ENCODE data around the gene TPRX2. TPM values are rescaled to one million over a fixed set of nuclear protein-coding genes. Genes with fewer than 3 reads are reported as not detected.

The TPRX2 gene
- total RNA-seq, 1 donor from 2014 or later, result not detected

- no peaks in the 10 kb centered on the region for H3K9me3 Mint-ChIP-seq
- H3K27ac Mint-ChIP-seq, result peak overlapping the region; percentile 47
- no peak for TF ChIP-seq CTCF (IDR thresholded peaks at IDR 0.05; ENCODE audit: unreplicated experiment)
- H3K4me1 Mint-ChIP-seq, result peaks cover 6% of the 10 kb centered on the region
- H3K36me3 Mint-ChIP-seq, result no peaks in the 10 kb centered on the region
- no peaks in the 10 kb centered on the region for H3K27me3 Mint-ChIP-seq (ENCODE audit: low read depth)
- DNase-seq (ENCODE audit: low spot score in 2 of 2, unreplicated experiment in 2 of 2), result no peak
- no peak overlapping the region for H3K4me3 Mint-ChIP-seq
These were observed 19.1 kb upstream of the TPRX2 start for GRCh38 chr19:47839913-47840312.

DNA sequence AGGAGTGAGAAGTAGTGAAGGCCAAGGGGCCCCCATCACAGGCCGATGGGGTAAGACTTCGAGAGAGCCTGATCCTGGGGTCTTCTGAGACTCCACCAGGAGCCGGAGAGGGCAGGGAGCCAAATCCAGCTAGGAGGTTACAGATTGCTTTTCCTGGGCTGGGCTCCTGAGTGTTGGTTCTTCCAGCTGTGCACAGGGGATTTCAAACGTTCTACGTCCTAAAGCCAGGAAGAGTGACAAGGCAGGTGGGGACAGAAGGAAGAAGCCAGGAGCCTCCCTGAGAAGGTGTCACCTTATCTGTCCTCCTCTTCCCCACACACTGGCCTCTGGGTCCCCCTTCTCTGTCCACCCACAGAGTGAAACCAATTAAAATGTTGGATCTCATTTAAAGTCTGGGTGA lies 16.1 kb upstream of the TPRX2 start:
- H3K27ac Mint-ChIP-seq, result no peak overlapping the region
- H3K36me3 Mint-ChIP-seq, result no peaks in the 10 kb centered on the region
- H3K27me3 Mint-ChIP-seq (ENCODE audit: low read depth), result peaks cover 3% of the 10 kb centered on the region

DNA sequence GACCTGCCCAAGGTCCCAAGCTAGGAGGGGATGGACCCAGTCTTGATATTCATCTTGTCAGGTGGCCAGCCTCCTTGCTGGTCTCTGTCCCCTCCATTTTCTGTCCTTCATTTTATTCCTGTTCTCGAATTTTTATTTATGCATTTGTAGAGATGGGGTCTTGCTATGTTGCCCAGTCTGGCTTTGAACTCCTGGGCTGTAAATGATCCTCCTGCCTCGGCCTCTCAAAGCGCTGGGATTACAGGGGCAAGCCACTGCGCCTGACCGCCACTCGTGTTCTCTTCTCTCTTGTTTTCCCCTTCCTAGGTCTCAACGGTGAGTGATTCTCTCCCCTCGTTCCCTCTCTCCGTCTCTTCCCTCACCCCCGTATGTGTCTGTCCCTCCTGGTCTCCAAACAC lies 10.6 kb upstream of the TPRX2 start:
- H3K4me1 Mint-ChIP-seq, result peaks cover 11% of the 10 kb centered on the region
- peak overlapping the region; percentile 43 for H3K4me3 Mint-ChIP-seq
- H3K27ac Mint-ChIP-seq, result no peak overlapping the region
- H3K9me3 Mint-ChIP-seq, result no peaks in the 10 kb centered on the region
- H3K27me3 Mint-ChIP-seq (ENCODE audit: low read depth), result peaks cover 33% of the 10 kb centered on the region
- DNase-seq (ENCODE audit: low spot score in 2 of 2, unreplicated experiment in 2 of 2), result no peak
- no peaks in the 10 kb centered on the region for H3K36me3 Mint-ChIP-seq
- no peak for TF ChIP-seq CTCF (IDR thresholded peaks at IDR 0.05; ENCODE audit: unreplicated experiment)

More for the DNA sequence above, 16.1 kb upstream of the TPRX2 start:
- H3K4me3 Mint-ChIP-seq, result no peak overlapping the region
- H3K9me3 Mint-ChIP-seq, result no peaks in the 10 kb centered on the region
- no peak for TF ChIP-seq CTCF (IDR thresholded peaks at IDR 0.05; ENCODE audit: unreplicated experiment)
- DNase-seq (ENCODE audit: low spot score in 2 of 2, unreplicated experiment in 2 of 2), result no peak
- peaks cover 6% of the 10 kb centered on the region for H3K4me1 Mint-ChIP-seq

- Mint-ChIP-seq H3K9me3 (no peaks in the 10 kb centered on the region), H3K4me1 (peaks cover 11% of the 10 kb centered on the region), H3K36me3 (no peaks in the 10 kb centered on the region), H3K4me3 (peak overlapping the region; percentile 43), H3K27me3 (ENCODE audit: low read depth) (peaks cover 33% of the 10 kb centered on the region), H3K27ac (no peak overlapping the region)
- no peak for DNase-seq (ENCODE audit: low spot score in 2 of 2, unreplicated experiment in 2 of 2)
- TF ChIP-seq CTCF (IDR thresholded peaks at IDR 0.05; ENCODE audit: unreplicated experiment), result peak; percentile 51
These were observed 10.1 kb upstream of the TPRX2 start for GRCh38 chr19:47848823-47849473.

GRCh38 chr19:47853003-47853402 lies 6.0 kb upstream of the TPRX2 start:
- no peak for TF ChIP-seq CTCF (IDR thresholded peaks at IDR 0.05; ENCODE audit: unreplicated experiment)
- Mint-ChIP-seq H3K27me3 (ENCODE audit: low read depth) (peaks cover 31% of the 10 kb centered on the region), H3K27ac (no peak overlapping the region), H3K9me3 (no peaks in the 10 kb centered on the region), H3K36me3 (no peaks in the 10 kb centered on the region), H3K4me1 (peaks cover 11% of the 10 kb centered on the region), H3K4me3 (no peak overlapping the region)
- no peak for DNase-seq (ENCODE audit: low spot score in 2 of 2, unreplicated experiment in 2 of 2)
